GM12892 (cell line): ENCODE results near the gene ARFGEF3.

Experiments used
- POLR2A ChIP-seq: IDR thresholded peaks from 2 replicates; pipeline ENCODE4 v1.6.1; 2011; ENCODE audit warnings: low read depth, low read length, control low read depth
- POLR2AphosphoS5 ChIP-seq: IDR thresholded peaks from 2 replicates; pipeline ENCODE4 v1.6.1; 2011; ENCODE audit warnings: low read depth, low read length, control low read depth
- TAF1 ChIP-seq: IDR thresholded peaks from 2 replicates; pipeline ENCODE4 v1.6.1; 2011; ENCODE audit warnings: low read depth, mild to moderate bottlenecking, control low read depth, low read length, borderline replicate concordance

DNA sequence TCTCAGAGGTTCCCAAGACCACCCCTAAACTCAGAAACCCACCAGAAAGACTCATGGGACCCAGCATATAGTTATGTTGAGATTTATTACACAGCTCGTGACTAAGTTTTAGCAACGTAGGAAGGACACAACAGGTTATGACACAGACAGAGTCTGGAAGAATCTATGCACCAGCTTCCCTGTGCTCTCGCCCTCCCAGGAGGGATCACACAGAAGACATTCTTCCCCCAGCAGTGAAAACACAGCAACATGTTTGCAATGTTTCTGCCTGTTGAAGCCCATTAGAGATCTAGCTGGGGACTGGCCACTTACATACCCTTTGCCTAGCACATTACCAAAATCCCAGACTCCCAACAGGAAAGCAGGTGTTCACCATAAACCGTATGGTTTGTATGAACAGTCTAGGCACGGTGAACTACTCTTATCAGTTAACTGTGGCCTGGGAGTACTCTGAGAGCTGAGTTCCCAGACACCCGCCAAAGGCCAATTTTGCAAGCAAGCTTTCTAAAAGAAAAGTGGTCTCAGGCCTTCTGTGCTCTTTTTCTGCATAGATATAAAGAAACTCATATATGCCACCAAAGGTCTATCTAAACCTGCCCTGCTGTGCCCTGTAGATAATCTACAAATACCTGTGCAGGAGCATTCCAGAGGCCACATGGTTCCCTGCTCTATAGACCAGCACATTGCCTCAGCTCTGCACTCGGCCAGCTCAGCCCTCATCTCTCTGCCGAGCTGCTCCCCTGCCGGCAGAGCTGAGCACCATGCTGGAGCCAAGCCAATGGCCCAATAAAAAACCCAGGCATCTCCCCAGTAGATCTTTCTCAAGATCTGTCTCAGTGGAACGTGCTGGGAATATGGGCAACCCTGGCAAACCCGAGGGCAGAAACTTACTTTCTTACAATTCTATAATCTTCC, 146.3 kb downstream of the ARFGEF3 start:
- TF ChIP-seq POLR2A (no peak), TAF1 (no peak), POLR2AphosphoS5 (no peak)
